Measurements from ENCODE around the gene KIRREL3.

The KIRREL3 gene

DNA sequence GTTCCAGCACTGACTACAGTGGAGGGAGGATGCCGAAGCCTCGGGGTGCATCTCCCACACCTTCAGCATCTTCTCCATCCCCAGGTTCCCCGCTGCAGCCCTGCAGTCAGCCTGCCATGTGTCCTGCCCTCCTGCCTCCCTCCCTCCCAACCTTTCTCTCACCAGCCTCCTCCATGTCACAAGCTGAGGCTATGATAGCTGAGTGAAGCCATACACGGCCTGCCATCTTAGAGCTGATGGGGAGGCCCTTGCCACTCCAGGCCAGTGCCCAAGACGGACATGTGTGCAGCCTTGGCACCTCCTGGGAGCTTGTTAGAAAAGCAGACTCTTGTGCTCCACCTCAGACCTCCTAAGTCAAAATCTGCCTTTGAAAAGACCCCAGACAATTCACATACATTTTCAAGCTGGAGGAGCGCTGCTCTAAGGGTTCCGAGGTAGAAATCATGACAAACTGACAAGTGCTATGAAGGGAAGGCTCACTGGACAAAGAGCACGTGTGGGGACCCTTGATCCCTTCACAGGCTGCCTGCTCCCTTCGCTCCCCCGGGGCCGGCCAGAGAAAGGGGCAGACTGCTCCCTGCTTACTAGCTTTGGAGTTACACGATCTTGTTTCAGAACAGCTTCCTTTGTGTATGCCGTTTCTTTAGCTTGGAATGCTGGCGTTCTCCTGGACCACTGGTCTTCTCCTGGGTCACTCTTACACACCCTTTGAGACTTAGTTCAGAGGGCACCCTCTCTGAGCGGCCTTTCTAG, 521.2 kb downstream of the KIRREL3 start:
- no peak for DNase-seq

- no peak for DNase-seq
Observed at GRCh38 chr11:126478466-126478865, 522.1 kb downstream of the KIRREL3 start.

GRCh38 chr11:126477535-126478305, 522.9 kb downstream of the KIRREL3 start:
- DNase-seq, result no peak

GRCh38 chr11:126476977-126477376, 523.6 kb downstream of the KIRREL3 start:
- DNase-seq, result no peak

GRCh38 chr11:126476266-126476924, 524.2 kb downstream of the KIRREL3 start:
- no peak for DNase-seq

DNA sequence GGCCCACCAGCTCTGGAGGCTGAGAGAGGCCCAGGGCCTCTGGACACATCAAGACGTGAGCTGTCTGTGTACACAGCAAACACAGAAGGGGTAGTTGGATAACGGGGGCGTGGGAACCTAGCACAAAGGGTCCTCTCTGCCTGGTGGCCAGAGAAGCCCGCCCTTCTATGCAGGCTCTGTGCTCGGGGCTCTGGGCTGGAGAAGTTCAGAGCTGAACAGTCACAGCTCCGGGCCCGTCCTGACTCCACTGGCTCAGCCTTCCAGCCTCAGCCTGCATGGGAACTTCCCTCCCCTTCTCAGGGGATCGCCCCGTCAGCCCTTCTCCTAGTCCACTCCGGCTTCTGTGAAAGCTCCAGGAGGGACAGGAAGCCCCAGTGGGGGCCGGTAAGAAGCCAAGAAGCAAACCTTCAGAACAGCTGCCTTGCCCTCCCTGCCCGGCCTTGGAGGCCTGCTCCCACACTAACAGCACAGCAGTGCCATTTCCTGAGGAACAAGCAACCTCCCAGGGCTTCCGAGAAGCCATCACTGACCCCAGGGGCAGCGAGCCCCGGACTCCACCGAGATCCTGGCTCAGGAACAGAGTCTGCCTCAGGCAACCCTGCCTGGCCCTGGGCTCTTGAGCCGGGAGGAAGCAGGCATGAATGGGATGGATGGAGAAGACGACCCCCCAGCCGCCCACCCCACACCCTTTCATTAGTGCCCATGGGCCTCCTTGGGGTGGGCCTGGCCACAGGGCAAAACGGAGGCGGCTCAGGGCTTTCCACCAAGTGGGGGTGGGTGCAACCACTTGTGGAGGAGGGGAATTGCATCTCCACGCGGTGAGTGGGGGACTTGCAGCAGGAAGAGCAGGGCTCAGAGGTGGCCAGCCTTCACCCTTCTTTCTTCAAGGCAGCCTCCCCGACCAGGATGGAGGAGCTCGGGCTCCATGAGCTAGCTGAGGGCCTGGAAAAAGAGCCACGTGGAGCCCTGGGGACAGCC, 525.3 kb downstream of the KIRREL3 start:
- DNase-seq, result no peak

GRCh38 chr11:126474220-126474619, 526.4 kb downstream of the KIRREL3 start:
- no peak for DNase-seq

- no peak for DNase-seq
Observed at GRCh38 chr11:126473269-126473668, 527.3 kb downstream of the KIRREL3 start.

DNA sequence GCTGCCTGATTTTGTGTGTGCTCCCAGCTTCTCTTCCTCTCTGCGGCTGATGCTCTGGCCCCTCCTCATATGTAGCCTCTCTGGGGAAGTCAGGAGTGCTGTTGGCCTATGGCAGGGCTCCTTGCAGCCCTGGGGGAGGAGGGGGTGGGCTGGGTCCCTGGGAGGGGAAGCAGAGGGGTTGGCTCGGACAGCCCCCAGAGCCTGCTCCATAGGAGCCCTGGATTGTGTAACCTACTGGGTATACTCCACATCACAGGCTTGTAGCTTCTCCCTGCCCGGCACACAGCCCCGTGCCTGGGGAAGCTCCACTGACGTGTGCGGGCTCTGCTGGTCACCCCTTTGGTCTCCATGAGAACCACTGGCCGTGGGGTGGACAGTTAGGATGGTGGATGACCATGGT, 531.3 kb downstream of the KIRREL3 start:
- no peak for DNase-seq

DNA sequence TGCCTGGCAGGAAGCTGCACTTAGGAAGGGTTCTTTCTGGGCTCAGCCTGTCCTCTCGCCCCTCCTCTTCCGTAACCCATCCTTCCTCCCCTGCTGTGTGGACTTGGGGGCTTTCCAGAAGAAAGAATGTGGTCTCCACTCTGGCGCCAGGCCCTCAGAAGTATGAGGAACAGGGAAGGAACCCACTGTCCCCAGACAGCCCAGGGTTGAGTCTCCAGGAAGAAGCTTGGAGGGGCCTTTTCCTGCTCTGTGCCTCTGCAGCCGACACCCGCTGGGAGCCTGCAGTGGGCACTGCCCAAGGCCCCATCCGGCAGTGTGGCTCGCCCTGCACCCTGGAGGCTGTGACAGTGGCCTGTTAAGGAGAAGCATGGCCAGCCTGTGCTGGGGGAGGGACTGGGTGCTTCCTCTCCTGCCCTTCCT, 532.5 kb downstream of the KIRREL3 start:
- DNase-seq, result no peak

DNA sequence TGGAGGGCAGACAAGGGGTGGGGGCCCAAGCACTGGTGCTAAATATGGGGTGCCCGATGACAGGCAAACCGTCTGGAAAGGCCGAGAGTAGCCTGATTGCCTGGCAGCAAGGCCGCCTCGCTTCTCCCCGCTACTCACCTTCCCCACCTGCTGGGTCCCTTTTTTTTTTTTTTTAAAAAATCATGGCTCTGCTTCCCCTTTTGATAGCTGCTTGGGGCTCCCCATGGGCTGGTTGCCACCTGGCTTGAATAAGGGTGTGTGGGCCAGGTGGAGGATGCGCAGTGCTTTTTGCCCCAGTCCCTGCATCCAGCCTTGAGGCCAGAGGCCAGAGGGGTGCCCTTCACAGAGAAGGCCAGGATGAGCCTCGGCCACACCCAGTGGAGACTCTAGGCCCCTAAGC, 533.1 kb downstream of the KIRREL3 start:
- no peak for DNase-seq

- DNase-seq, result no peak
Observed at GRCh38 chr11:126467046-126467370, 533.6 kb downstream of the KIRREL3 start.

DNA sequence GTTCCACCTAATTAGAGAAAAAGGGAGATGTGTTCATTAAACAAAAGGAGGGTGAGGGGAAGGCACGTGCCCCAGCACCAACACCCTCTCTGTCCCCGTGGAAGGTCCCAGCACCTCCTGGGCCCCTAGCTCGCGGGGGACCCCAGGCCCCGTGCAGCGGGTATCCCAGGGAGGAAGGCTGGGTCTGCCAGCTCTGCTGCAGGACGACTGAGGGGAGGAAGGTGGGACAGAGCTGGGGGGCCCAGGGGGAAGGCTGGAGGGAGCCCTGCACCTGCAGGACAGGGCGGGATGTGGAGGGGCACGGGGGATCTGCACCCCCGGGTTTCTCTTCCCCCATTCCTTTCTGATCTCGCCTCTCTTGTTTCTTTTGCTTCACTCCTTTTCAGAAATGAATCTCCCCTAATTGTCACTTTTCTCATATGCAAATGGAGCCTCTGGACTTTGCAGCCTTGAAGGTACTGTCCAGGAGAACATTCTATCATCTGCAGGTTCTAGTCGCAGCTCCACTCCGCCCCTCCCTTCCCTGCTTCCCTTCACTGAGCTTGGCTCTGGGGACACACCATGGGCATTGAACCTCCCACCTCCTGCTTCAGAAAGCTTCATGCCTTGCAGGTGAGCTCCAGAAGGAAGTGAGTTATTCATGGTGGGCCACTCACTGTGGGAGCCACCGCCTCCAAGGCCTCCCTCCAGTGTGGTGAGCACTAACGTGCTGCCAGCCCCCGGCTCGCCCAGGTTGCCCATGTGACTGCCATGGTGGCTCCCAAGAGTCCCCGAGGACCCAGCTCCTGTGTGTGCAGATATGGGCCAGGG, 534.1 kb downstream of the KIRREL3 start:
- no peak for DNase-seq

- DNase-seq, result no peak
Observed at GRCh38 chr11:126465573-126466188, 534.9 kb downstream of the KIRREL3 start.

DNA sequence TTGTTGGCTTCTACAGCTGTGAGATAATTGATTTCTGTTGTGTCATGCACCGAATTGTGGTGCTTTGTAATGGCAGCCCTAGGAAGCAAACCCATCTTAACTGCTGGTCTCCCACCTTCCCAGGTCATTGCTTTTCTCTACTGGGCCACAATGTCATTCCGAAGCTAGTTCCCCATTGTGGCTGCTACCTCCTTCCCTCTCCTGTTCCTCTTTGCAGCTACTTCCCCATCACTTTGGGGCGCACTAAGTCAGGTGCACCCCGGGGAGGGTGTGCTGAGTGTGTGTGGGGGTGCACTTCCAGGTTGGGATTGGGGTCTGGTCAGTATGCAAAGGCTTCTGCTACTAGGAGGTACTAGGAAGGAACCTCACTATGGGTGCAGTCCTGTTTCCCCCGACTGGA, 535.8 kb downstream of the KIRREL3 start:
- DNase-seq, result no peak

GRCh38 chr11:126462422-126462821, 538.1 kb downstream of the KIRREL3 start:
- no peak for DNase-seq

DNA sequence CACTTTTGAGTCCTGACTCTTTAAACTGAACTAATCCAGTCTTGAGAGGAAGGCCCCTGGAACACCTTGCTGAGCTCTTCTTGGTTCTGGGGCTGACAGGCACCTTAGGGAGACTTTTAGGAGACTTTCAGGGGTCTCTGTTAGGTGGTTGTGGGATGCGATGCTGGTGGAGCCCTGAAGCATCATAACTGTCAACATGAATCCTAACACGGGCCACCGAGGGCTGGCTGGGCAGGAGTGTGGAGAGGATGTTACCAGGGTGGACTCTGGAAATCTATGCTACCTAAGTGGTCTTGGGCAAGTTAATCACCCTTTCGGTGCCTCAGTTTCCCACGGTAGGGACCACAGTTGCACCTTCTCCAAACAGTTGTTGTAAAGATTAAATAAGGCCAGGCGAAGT, 538.6 kb downstream of the KIRREL3 start:
- DNase-seq, result no peak

DNA sequence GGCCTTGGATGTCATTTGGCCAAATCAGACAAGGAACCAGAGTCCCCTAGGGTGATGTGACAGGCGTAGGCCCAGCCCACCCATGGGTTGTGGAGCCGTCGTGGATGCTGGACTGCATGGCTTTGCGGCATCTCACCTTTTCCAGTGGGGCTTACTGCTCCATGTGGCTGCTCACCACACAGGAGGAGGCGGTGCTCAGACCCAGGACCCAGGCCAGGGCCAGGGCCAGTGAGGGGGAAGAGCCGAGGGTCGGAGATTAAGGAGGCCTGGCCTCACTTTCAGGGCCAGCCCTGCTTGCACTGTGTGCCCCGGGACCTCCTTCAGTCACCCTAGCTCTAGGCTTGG, 539.5 kb downstream of the KIRREL3 start:
- DNase-seq, result no peak

DNA sequence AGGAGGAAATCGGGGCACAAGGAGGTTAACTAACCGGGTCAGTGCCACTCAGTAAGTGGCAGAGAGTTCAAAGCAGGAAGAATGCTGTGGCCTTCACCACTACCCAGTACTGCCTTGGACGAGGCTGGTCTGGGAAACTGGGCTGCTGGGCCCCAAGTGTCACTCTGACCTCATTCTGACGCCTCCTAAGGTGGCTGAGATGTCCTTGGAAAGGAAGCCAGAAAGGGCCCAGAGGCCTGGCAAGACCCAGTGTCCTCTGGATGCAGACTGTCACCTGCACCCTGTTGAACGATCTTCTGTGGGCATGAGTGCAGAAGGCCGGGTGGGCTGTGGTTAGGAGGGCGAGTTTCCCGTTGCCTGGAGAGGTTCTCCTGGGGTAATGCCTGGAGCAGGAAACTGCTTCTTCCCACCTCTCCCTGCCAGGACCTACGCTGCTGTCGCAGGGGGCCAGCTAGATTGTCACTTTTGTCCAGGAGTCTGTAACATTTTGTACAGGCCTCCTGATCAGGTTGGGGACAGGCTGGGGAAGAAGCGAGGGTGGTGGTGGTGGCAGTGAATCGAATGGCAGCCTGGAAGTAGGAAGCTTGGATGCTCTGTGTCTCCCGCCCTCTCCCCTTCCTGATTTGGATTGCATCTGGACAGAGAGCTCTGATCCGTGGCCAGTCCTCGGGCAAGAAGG, 540.0 kb downstream of the KIRREL3 start:
- no peak for DNase-seq

GRCh38 chr11:126459691-126460281, 540.8 kb downstream of the KIRREL3 start:
- no peak for DNase-seq

GRCh38 chr11:126457817-126458216, 542.8 kb downstream of the KIRREL3 start:
- DNase-seq, result no peak
